Testis (tissue), 3 donors: ENCODE data around the gene ADAM12. TPM values are rescaled to one million over a fixed set of nuclear protein-coding genes. Genes with fewer than 3 reads are reported as not detected.

Experiments used
- DNase-seq: peaks from one replicate; pipeline ENCODE4 v3.0.0-alpha.2; 2019
- H3K27ac ChIP-seq, 2 donors: fragments of 200-600 bp; sonication (generic); one replicate each; pipeline ENCODE4 v1.5.1; 2019
- H3K27me3 ChIP-seq: fragments of 200-600 bp; sonication (generic); one replicate; pipeline ENCODE4 v1.5.1; 2019
- H3K36me3 ChIP-seq: fragments of 200-600 bp; sonication (generic); one replicate; pipeline ENCODE4 v1.5.1; 2017; ENCODE audit warnings: low read depth; ENCODE audit errors: missing control alignments
- H3K4me1 ChIP-seq: fragments of 200-600 bp; sonication (generic); one replicate; pipeline ENCODE4 v1.5.1; 2019
- H3K4me3 ChIP-seq, 2 donors: fragments of 200-600 bp; sonication (generic); one replicate each; pipeline ENCODE4 v1.5.1; 2017 to 2019
- H3K9me3 ChIP-seq: fragments of 200-600 bp; sonication (generic); one replicate; pipeline ENCODE4 v1.5.1; 2017
- POLR2A ChIP-seq: fragments of 450-650 bp; IDR thresholded peaks from one replicate; pipeline ENCODE4 v1.6.1; 2017; ENCODE audit warnings: antibody characterized with exemption, mild to moderate bottlenecking, moderate library complexity
- WGBS, 2 donors: methylation state at CpG; one replicate each; pipeline ENCODE4 v1.1.5; 2018; 5-methylcytosine and 5-hydroxymethylcytosine counted together
- intact Hi-C: fragments of 100-400 bp; cut with DNase I; formaldehyde crosslinking; loops from one replicate; pipeline ENCODE4 v1.15.1; 2023; ENCODE audit warnings: low total_unique reads
- polyA plus RNA-seq: library from polyadenylated mRNA; stranded (reverse); fragments of 350-450 nt; fragmentation: Illumina TruSeq; extraction: RNeasy Lipid Tissue Mini Kit (QIAGEN cat#74804); gene quantifications from one replicate; pipeline ENCODE4 v1.2.3, GENCODE V29; 2014; ENCODE audit warnings: low read depth, low replicate concordance; ENCODE audit not compliant: insufficient read depth
- total RNA-seq, 2 donors: library from RNA; depleted of rRNA; stranded (reverse); fragments of >200 nt; gene quantifications; one replicate each; pipeline ENCODE4 v1.2.3, GENCODE V29; 2016
- TF ChIP-seq, protein P1 (sequence below), 3 experiments: fragments of 450-650 bp in 2 of 3; fragments of 200-600 bp in 1 of 3; sonication (generic) in 1 of 3; IDR thresholded peaks; one replicate each; pipeline ENCODE4 v1.5.1; 2016 to 2019; ENCODE audit warnings: antibody characterized with exemption in 3 of 3, mild to moderate bottlenecking in 2 of 3, moderate library complexity in 1 of 3

ADAM12 gene
- total and polyA plus RNA-seq, 3 donors from 2014 or later: 2.8 to 9.2 (median 6.1) TPM

DNA sequence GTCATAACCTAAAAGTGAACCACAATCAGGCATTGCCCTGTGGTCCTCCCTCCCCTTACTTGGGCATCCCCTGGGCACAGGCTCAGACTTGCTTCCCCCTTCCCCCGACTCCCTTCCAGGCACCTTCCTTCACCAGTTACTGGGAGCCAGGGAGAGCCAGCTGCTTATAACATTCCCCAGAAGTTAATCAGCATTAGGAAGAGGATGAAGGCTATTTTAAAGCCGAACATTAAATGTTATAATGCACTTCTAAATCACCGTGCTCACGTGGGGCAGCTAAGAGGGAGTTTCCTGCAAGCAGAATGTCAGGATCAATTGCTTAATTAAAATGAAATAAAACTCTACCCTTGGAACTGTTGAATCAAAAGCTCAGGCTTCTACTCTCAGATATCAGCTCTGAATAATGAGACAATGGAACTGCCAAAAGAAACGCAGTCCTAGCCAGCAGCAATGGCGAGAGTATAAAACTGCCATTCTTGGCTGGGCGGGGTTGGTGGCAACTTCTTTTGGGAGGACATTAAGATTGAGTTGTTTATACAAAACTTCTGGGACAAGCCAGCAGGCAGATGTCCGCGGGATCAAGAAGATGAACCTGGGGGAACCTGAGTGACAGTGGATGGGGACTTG, 322.4 kb downstream of the ADAM12 start:
- intact Hi-C loops: no loop called here
- no peak for DNase-seq
- H3K4me1 ChIP-seq: no peaks in the 10 kb centered on the region
- H3K27me3 ChIP-seq: no peaks in the 10 kb centered on the region
- H3K4me3 ChIP-seq: no peak overlapping the region
- no peaks in the 10 kb centered on the region for H3K36me3 ChIP-seq
- H3K9me3 ChIP-seq: no peaks in the 10 kb centered on the region
- WGBS, 2 donors: 83 to 89% methylated on average over 9 of the region's 9 CpGs
- no peak overlapping the region for H3K27ac ChIP-seq
- TF ChIP-seq, protein P1, sequence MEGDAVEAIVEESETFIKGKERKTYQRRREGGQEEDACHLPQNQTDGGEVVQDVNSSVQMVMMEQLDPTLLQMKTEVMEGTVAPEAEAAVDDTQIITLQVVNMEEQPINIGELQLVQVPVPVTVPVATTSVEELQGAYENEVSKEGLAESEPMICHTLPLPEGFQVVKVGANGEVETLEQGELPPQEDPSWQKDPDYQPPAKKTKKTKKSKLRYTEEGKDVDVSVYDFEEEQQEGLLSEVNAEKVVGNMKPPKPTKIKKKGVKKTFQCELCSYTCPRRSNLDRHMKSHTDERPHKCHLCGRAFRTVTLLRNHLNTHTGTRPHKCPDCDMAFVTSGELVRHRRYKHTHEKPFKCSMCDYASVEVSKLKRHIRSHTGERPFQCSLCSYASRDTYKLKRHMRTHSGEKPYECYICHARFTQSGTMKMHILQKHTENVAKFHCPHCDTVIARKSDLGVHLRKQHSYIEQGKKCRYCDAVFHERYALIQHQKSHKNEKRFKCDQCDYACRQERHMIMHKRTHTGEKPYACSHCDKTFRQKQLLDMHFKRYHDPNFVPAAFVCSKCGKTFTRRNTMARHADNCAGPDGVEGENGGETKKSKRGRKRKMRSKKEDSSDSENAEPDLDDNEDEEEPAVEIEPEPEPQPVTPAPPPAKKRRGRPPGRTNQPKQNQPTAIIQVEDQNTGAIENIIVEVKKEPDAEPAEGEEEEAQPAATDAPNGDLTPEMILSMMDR (IDR thresholded peaks at IDR 0.05): no peak
- no peak for TF ChIP-seq POLR2A

DNA sequence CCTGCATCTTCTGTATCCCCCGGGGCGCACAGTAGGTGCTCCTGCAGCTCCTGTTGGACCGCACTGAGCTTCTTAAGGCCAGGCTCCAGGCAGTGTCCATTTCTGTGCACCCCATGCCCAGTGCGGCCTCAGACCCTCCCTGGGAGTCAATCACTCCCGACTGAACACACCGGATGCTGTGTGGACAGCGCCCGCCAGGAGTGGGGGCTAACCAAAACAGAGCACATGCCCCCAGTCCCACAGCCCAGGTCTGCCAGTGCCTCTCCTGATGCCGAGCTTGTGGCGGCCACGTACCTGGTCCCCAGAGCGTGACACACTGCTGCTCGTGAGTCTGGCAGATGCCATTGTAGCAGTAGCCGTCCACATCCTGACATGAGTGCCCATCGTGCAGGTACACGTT, 323.8 kb downstream of the ADAM12 start:
- Histone ChIP-seq H3K4me1 (no peaks in the 10 kb centered on the region), H3K36me3 (no peaks in the 10 kb centered on the region), H3K27ac (no peak overlapping the region), H3K9me3 (no peaks in the 10 kb centered on the region), H3K27me3 (no peaks in the 10 kb centered on the region), H3K4me3 (no peak overlapping the region)
- no peak for DNase-seq
- intact Hi-C loops: no loop called here
- WGBS, 2 donors: 92 to 94% methylated on average over 11 to 16 of the region's 16 CpGs
- TF ChIP-seq POLR2A: no peak
- TF ChIP-seq, protein P1 (IDR thresholded peaks at IDR 0.05): no peak

DNA sequence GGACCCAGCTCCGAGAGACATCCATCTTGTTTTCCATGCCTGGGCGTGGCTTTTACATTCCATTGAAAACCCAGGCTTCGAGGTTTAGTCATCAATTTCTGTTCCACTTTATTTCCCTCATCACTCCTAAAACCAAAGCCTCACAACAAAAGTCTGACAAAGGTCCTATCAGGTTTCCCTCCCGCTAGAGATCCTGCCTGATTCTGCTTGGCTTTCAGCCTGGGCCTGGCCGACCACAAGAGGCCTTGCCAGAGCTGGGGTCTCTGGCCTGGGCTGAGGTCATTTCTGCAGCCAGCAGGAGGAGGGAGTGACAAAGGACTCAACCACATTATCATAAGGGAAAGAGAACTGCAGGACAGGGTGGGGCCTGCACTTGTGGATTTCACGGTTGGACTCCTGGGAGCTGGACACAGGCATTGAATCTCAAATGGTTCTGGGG, 324.9 kb downstream of the ADAM12 start:
- WGBS, 2 donors: 75 to 87% methylated on average over 6 of the region's 6 CpGs

DNA sequence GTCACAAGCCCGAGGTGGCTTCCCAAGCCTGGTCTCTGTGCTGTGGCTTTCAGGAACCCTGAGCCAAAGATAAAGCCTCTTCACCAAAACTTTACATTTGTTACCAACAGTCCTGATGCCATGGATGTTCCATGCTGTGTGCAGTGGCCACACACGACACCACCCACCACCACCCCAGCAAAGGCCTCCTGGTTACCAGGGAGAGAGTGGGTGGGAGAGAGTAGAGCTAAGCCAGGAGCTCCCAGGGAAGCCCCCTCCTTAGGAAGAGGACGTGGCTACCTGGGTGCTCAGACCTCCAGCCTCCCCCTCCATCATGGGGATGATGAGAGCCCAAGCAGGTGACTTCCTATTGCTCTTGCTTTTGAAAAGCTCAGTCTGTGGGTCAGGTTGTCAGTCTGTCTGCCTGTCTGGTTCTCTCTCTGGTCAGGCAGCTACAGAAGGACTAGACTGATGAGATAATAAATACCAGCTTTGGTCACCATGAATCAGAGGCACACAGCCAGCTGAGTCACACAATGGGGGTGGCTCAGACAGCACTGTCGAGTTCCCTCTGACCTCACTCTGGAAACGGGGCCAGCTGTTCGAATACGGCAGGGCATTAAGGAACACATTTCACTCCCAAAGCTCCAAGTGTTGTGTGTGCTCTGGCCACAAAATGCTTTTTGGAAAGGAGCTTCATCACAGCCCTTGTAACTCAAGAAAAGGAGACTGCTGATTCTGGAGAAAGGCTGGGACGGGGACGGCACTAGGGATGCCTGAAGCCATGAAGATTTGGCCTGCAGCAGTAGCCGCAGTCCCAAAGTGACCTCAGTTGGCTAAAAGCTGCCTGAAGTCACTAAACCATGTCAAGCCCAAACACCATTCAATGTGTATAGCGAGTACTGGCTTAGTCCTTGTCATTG, 325.9 kb downstream of the ADAM12 start:
- WGBS, 2 donors: 51 to 58% methylated on average over 8 to 11 of the region's 11 CpGs
- DNase-seq: peak; percentile 58
- Histone ChIP-seq H3K36me3 (no peaks in the 10 kb centered on the region), H3K4me3 (no peak overlapping the region), H3K27ac (no peak overlapping the region), H3K27me3 (no peaks in the 10 kb centered on the region), H3K9me3 (no peaks in the 10 kb centered on the region), H3K4me1 (no peaks in the 10 kb centered on the region)
- intact Hi-C loops: no loop called here
- TF ChIP-seq, protein P1 (IDR thresholded peaks at IDR 0.05): no peak

More for the DNA sequence above, 324.9 kb downstream of the ADAM12 start:
- DNase-seq: no peak
- H3K27me3 ChIP-seq: no peaks in the 10 kb centered on the region
- H3K4me3 ChIP-seq: no peak overlapping the region
- no peak overlapping the region for H3K27ac ChIP-seq
- intact Hi-C loops: no loop called here
- no peaks in the 10 kb centered on the region for H3K4me1 ChIP-seq
- H3K36me3 ChIP-seq: no peaks in the 10 kb centered on the region
- TF ChIP-seq, protein P1 (IDR thresholded peaks at IDR 0.05): no peak
- no peak for TF ChIP-seq POLR2A
- no peaks in the 10 kb centered on the region for H3K9me3 ChIP-seq
